ENCODE results near the gene CDH15. TPM values are rescaled to one million over a fixed set of nuclear protein-coding genes. Genes with fewer than 3 reads are reported as not detected.

CDH15 gene
- total and polyA plus RNA-seq, 11 donors: 0.16 to 0.32 (median 0.18) TPM; not detected in 8

GRCh38 chr16:89200850-89201411, 29.4 kb downstream of the CDH15 start:
- intact Hi-C loops (cut with DNase I): no loop called here
- ATAC-seq (no peak), DNase-seq (peak in 1 of 5 donors; percentile 16)
- WGBS, 4 donors: 2 to 8% (median 3%) methylated on average over 3 to 58 of the region's 58 CpGs
- no peak for TF ChIP-seq CTCF (IDR thresholded peaks at IDR 0.05)
- no peak for TF ChIP-seq POLR2A (IDR thresholded peaks at IDR 0.05)
- H3K4me1 ChIP-seq: peaks cover 0 to 20% (median 0%) of the 10 kb centered on the region in 12 donors
- peaks cover 25 to 78% (median 51%) of the 10 kb centered on the region in 9 donors for H3K27me3 ChIP-seq
- H3K4me3 ChIP-seq: peak overlapping the region in 6 of 12 donors; percentile 12 to 50 (median 34)
- no peak overlapping the region for H3K27ac ChIP-seq
- no peaks in the 10 kb centered on the region for H3K36me3 ChIP-seq
- H3K9me3 ChIP-seq: peaks cover 0 to 4% (median 0%) of the 10 kb centered on the region in 12 donors

GRCh38 chr16:89201439-89202377, 30.2 kb downstream of the CDH15 start:
- ATAC-seq: peak; percentile 56 to 94 (median 90)
- peaks cover 0 to 20% (median 0%) of the 10 kb centered on the region in 12 donors for H3K4me1 ChIP-seq
- peak overlapping the region in 9 of 12 donors; percentile 12 to 50 (median 35) for H3K4me3 ChIP-seq
- WGBS, 4 donors: 1 to 5% (median 3%) methylated on average over 10 to 111 of the region's 111 CpGs
- DNase-seq: peak; percentile 42 to 86 (median 70)
- H3K27ac ChIP-seq: no peak overlapping the region
- peaks cover 25 to 86% (median 51%) of the 10 kb centered on the region in 9 donors for H3K27me3 ChIP-seq
- H3K36me3 ChIP-seq: no peaks in the 10 kb centered on the region
- peaks cover 0 to 4% (median 0%) of the 10 kb centered on the region in 12 donors for H3K9me3 ChIP-seq
- intact Hi-C loops (cut with DNase I): no loop called here
- no peak for TF ChIP-seq CTCF (IDR thresholded peaks at IDR 0.05)
- no peak for TF ChIP-seq POLR2A (IDR thresholded peaks at IDR 0.05)

- H3K27me3 ChIP-seq: peaks cover 25 to 91% (median 51%) of the 10 kb centered on the region in 9 donors
- H3K36me3 ChIP-seq: no peaks in the 10 kb centered on the region
- 44 to 52% (median 46%) methylated on average over 46 to 49 of the region's 49 CpGs for WGBS, 4 donors
- DNase-seq: peak in 2 of 5 donors; percentile 3 to 38
- H3K27ac ChIP-seq: no peak overlapping the region
- H3K4me1 ChIP-seq: peaks cover 0 to 20% (median 0%) of the 10 kb centered on the region in 12 donors
- H3K4me3 ChIP-seq: peak overlapping the region in 2 of 12 donors; percentile 17 to 50
- TF ChIP-seq CTCF (IDR thresholded peaks at IDR 0.05): no peak
- TF ChIP-seq POLR2A (IDR thresholded peaks at IDR 0.05): no peak
- intact Hi-C loops (cut with DNase I): no loop called here
- H3K9me3 ChIP-seq: peaks cover 0 to 4% (median 0%) of the 10 kb centered on the region in 12 donors
- no peak for ATAC-seq
These were observed 31.1 kb downstream of the CDH15 start for GRCh38 chr16:89202422-89203215.

All from heart left ventricle (tissue), 16 donors.